8988T (cell line): Measurements from ENCODE around the gene HDGFL2.
"Not testable (repeated sequence)": the region's sequence is repeated elsewhere in the genome, so short reads cannot be mapped to it uniquely, and the experiment has no call there.

Experiments
- DNase-seq: peaks from one replicate; pipeline ENCODE4 v3.0.0; 2011

The HDGFL2 gene

GRCh38 chr19:4516939-4517300, 44.8 kb downstream of the HDGFL2 start:
- DNase-seq, result no peak

DNA sequence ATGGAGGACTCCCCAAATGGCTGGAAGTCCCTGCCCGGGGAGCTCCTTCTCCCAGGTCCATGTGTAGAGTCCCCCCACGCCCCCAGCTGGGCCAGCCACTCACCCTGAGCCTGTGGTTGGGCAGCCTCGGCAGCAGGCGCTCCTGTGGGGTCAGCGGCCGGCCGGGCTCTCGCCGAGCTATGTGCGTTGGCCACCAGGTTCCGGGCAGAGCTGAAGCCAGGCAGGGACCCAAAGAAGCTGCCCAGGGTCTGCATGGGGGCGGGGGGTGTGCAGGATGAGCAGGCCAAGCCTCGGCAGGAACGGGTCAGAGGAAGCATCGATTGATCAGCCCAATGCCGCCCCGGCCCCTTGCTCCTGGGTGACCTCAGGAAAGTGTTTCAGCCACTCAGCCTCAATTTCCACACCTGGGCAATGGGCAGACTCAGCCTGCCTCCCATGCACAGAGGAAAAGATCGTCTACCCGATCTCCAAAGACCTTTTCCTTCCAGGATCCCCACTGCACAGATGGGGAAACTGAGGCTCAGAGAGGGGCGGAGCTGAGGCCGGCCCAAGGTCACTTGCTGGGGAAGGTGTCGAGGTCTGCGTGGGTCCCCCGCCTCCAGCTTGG, 45.5 kb downstream of the HDGFL2 start:
- DNase-seq, result no peak

GRCh38 chr19:4518345-4519171, 46.5 kb downstream of the HDGFL2 start, which contains the start of gene PLIN4:
PLIN4 (minus strand) TSS chr19:4518486; CDS start chr19:4518272, 214 bp downstream.
- no peak for DNase-seq

DNA sequence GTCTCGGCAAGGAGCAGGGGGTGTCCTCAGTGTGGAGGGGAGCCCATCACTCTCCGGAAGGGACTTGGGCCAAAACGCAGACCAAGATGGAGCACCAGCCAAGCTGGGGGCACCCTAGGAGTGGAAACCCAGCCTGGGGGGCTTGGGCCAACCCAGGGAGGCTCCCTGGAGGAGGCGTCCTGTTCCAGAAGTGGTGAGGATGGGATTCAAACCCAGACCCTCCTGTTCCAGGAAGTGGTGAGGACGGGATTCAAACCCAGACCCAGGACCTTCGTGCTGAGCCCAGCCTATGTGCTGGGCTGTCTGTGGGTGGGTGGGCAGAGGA, 47.0 kb downstream of the HDGFL2 start:
- no peak for DNase-seq

DNA sequence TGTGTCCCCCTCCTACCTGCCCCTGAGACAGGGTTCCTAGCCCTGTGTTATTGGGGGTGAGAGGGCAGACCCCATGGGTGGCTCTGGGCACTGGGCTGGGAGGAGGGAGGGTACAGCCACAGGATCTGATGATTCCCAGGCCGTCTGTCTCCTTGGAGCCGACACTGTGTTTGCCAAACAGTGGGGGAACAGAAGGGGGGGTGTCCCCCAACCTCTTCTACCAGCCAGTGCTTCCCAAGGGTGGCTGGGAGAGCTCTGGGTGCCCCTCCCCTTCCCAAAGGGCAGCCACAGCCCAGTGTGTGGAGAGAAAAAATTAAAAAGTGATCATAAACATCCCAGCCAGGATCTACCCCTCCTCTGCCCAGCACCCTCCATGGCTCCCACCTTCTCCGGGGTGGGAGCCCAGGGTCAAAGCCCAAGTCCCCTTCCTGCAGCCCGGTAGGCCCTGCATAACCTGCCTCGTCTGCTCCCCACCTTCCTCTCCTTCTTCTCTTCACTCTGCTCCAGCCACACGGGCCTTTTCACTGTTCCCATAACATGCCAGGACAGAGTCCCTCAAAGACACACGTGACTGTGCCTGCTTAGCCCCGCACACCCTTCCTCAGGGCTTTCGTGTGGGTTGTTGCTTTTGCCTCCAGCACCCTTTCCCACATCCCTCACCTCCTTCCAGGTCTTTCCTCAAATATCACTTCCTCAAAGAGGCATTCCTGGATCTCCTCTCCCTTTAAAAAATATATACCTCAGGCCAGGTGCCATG, 47.6 kb downstream of the HDGFL2 start:
- no peak for DNase-seq

DNA sequence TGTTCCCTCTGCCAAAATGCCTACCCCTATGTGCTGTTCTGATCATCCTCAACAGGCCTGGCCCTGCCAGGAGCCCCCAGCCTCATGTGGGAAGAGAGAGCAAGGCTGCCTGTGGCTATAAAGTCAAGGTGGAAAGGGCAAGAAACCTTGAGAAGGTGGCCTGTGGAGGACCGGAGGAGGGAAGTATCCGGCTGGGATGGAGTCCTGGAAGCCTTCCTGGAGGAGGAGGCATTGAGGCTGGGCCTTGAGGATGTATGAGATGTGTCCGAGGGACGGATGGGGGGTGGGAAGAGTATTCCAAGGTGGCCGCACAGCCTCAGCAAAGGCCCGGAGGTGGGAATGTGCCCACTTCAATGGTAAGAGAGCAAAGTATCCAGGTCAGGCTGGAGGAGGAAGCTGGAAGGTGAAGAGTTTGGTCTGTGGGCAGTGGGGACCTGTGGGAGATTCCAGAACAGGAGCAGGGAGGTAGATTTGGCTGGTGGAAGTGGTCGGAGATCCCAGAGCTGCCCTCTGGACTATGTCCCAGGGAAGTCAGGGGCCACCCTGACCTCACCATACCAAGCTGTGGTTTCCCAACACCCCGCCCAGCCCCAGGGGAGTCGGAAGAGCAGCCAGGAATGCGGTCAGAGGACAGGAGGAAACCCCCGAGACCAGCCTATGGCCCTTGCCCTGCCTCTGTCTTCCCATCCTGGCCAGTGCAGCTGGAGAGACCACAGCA, 49.2 kb downstream of the HDGFL2 start:
- DNase-seq, result no peak

GRCh38 chr19:4521888-4522242, 49.8 kb downstream of the HDGFL2 start:
- no peak for DNase-seq

DNA sequence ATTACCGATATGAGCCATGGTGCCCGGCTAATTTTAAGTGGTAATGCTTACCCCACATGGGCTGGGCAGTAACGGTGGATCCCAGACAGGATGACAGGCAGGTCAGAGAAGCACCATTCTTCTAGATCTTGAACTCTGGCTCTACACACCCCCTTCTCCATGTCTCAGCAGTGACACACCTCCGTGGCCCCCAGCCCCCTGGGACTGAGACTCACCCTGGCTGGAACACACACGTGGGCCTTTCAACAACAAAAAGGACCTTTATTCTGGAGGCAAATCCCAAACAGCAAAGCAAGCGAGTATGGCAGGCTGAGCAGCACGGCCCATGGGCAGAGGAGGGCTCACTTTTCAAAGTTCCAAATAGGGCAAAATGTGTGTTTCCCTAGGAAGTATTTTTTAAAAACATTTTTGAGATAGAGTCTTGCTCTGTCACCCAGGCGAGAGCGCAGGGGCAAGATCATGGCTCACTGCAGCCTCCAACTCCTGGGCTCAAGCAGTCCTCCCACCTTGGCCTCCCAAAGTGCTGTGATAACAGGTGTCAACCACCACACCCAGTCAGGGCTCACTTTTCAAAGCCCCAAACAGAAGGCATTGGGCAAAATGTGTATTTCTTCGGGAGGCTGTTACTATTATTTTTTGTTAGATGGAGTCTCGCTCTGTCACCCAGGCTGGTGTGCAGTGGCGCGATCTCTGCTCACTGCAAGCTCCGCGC, 50.4 kb downstream of the HDGFL2 start:
- no peak for DNase-seq

DNA sequence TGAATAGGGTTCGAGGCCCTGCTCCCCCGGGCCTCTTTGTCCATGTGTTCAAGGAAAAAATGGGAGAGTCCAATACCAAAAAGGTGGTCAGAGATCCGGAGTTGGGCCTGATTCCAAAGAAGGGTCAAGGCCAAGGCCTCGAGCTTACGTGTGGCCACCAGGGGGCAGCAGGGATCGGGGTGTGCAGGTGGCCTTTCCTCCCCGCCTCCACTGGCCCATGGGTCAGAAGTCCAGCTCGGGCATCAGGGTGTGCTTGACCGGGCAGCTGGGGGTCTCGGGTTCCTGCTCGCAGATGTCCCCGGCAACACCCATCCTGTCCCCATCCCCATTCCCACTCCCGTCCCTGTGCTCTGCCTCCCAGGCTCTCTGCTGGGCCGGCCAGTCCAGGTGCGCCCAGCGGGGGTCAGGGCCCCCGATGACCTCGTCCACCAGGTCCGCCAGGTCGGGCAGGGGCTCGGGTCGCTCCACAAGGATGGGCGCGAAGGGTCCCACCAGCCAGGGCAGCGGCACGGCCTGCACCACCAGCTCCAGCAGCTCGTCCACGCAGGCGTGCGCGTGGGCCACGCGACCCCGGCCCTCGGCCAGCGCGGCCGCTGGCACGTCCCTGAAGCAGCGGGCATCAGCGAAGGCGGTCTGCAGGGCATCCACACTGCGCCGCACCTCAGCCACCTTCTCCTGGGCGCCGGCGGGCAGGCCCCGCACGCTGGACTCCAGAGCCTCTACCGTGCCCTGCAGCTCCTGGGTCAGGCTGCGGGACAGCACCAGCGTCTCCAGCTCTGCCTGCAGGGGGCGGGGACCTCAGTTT, 51.4 kb downstream of the HDGFL2 start:
- DNase-seq, result peak; percentile 64

DNA sequence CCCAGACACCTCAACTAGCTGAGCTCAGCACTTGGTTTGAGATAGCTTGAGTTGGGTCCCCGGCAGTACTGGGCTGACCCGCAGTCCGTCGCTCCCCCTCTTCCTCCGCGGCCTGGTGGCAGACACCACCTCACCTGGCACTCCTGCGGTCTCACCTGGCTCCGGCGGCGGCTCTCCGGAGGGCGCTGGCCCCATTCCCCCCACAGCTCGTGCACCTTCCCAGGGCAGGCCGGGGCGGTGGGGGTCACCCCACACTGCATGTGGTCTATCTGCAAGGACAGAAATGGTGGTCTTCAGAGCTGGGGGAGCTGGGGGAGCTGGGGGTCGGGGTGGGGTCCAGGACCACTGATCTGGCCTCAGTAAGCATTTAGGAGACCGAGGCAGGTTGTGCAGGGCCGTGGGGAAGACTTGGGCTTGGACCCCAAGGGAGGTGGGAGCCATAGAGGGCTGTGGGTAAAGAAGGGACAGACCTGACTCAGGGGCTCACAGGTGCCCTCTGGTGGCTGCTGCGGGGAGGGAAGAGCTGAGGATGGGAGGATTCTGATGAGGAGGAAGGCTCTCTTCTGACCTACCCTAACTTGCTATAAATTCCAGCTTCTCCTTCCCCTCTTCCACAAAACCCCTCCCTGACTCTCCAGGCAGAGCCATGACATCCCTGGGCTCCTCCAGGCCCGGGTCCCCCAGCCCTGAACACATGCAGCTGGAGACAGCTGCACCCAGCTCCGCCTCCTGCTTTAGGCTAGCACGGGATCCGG, 52.9 kb downstream of the HDGFL2 start:
- peak; percentile 78 for DNase-seq

GRCh38 chr19:4525563-4526002, 53.5 kb downstream of the HDGFL2 start:
- DNase-seq, result no peak

GRCh38 chr19:4527377-4527776, 55.3 kb downstream of the HDGFL2 start:
- not testable (repeated sequence) for DNase-seq

DNA sequence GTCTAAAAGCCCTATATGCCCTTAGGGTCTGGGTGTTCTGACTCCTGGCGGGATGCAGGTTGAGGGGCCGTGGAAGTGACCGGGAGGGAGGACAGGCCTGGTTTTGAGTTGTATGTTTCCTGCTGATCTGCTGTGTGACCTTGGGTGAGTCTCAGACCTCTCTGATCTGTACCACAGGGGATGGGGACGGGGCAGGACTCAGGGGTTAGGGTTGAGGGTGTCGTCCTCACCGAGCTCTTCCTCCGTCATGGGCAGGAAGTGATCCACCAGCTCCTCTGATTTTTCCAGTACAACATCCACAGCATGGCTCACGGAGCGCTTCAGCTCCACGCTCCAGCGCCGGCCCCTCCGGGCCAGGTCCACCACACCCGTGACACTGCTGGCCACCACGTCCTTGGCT, 56.7 kb downstream of the HDGFL2 start:
- DNase-seq, result no peak

GRCh38 chr19:4529924-4530522, 57.9 kb downstream of the HDGFL2 start:
- DNase-seq, result no peak

DNA sequence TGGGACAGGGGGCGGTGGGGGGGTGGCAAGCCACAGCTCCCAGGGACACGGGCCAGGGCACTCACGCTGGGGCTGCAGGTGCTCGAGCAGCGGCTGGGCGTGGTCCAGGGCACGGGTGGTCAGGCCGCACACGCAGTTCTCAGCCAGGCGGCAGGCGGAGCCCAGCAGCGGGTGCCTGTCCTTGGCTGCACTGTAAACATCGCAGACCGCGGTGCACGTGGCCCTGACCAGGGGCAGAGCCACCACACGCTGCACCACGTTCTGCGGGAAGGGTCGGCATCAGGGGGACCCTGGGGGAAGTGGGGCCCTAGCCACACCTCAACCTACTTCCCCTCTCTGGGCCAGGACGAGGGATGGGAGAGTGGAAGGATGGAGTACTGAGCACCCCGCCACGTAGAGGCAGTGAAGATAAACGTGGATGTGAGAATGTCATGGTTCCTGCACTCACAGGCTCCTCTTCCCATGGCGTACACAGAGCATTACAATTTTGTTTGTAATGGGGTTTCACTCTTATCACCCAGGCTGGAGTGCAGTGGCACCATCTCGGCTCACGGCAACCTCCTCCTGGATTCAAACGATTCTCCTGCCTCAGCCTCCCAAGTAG, 59.6 kb downstream of the HDGFL2 start:
- no peak for DNase-seq

DNA sequence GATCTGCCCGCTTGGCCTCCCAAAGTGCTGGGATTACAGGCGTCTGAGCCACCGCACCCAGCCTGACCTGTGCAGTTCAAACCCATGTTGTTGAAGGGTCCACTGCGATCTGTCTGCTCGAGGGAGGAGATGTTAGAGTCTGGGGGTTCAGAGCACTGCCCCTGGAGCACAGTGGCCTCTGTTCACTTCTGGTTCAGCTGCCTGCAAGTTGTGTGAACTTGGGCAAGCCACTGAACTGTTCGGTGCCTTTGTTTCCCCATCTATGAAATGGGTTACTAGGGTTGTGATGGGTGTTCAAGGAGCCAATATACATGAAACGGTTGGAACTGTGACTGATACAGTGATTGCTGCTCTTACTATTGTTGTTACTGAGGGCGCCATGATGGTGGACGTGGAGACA, 61.2 kb downstream of the HDGFL2 start:
- DNase-seq, result no peak

DNA sequence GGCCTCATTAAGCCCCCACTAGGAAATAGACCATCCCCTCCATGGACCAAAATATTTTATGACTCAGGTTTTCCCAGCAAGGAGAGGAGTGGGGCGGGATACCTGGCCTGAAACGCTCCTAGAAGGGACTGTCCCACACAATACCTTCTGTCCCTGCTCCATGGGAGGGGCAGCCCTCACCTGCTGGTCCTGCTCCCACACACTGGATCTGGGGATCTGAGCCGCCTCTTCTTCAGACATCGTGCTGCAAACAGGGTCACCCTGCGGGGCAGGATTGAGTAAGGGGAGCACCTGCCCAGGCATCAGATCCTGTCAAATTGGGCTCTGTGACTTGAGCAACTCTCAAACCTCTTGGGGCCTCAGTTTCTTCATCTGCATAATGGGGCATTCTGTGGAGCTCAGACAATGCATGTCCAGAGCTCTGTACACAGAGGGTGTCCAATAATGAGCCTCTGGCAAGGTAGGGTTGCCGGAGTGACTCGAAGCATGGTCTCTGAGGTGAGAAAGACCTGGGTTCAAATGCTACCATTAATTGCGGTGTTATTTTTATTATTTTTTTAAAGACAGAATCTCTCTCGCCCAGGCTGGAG, 61.8 kb downstream of the HDGFL2 start:
- no peak for DNase-seq

DNA sequence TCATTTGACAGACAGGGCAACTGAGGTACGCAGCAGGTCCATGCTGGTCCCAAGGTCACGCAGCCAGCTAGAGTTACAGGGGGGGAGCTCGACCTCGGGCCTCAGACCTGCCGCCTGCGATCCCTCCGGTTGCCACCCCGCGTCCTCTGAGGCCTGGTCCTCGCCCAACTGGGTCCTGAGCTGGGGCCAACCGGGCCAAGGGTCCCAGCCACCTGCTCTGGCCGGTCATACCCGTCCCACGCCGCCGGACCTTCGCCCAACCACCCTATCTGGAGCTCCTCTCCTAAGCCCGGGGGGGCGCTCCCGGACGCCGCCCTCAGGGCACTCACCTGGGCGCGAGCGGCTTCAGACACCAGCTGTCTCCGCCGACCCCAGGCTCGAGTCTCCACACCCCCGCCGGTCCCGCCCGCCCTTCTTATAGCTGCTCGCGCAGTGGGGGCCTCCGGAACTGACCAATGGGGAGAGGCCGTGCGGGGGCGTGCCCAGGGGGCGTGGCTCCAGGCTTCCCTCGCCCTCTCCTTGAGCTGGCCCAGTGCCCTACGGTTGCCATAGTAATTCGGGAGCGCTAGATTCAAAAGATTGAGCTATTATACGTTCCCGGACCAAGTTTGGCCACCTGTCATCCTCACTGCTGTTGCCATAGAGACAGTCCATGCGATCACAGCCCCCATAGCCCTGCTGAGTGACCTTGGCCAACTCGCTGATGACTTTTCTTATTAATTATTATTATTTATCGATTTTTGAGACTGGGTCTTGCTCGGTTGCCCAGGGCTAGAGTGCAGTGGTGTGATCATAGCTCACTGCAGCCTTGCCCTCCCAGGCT, 63.0 kb downstream of the HDGFL2 start, which contains the start of gene PLIN5:
Gene PLIN5, minus strand, starts transcription at position 389 of the 823 bp plus-strand sequence. CDS start 1,150 bp downstream, outside the sequence.
- no peak for DNase-seq

DNA sequence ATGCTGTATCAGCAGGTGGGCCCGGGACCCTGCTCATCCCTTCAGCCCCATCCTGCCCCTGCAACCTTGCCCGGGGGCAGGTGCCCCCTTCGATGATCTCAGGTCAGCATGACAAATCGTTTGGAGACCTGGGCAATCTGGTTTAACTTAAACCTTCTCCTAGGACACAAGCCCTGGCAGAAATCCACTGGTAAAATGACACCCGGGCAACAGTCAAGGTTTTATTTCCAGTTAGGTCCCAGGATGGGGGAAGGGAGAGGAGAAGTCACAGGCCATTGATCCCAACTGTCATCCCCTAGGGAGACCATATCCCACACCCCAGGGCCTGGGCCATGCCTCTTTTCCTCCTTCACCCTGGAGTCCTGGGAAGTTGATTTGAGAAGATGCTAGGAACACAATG, 64.7 kb downstream of the HDGFL2 start:
- no peak for DNase-seq
